IPS DF 4.7 (cell line): ENCODE results near the gene ACOT2.
"Not testable (repeated sequence)": the region's sequence is repeated elsewhere in the genome, so short reads cannot be mapped to it uniquely, and the experiment has no call there.

Experiments used
- DNase-seq: peaks from one replicate; pipeline ENCODE4 v3.0.0-alpha.2; 2013; ENCODE audit warnings: low spot score; ENCODE audit errors: extremely low read depth

ACOT2 gene

GRCh38 chr14:73567951-73568885, 795 bp upstream of the ACOT2 start:
- no peak for DNase-seq

GRCh38 chr14:73568886-73569184, 178 bp upstream of the ACOT2 start:
- DNase-seq: not testable (repeated sequence)

- not testable (repeated sequence) for DNase-seq
Measured at GRCh38 chr14:73570913-73571312, 1.9 kb downstream of the ACOT2 start.

- not testable (repeated sequence) for DNase-seq
Measured at GRCh38 chr14:73573034-73573433, 4.0 kb downstream of the ACOT2 start.

- not testable (repeated sequence) for DNase-seq
Measured at GRCh38 chr14:73573740-73574139, 4.7 kb downstream of the ACOT2 start.

GRCh38 chr14:73574251-73574650, 5.2 kb downstream of the ACOT2 start:
- DNase-seq: not testable (repeated sequence)

GRCh38 chr14:73576391-73576790, 7.4 kb downstream of the ACOT2 start:
- no peak for DNase-seq

GRCh38 chr14:73577214-73577613, 8.2 kb downstream of the ACOT2 start:
- not testable (repeated sequence) for DNase-seq

GRCh38 chr14:73582102-73582979, 13.3 kb downstream of the ACOT2 start:
- DNase-seq: not testable (repeated sequence)

- no peak for DNase-seq
Measured at GRCh38 chr14:73588695-73589094, 19.7 kb downstream of the ACOT2 start.

GRCh38 chr14:73589116-73589515, 20.1 kb downstream of the ACOT2 start:
- DNase-seq: no peak

- DNase-seq: not testable (repeated sequence)
Measured at GRCh38 chr14:73590673-73591004, 21.6 kb downstream of the ACOT2 start.

GRCh38 chr14:73591690-73592449, 22.9 kb downstream of the ACOT2 start, which contains the start of gene ACOT4:
Gene ACOT4, plus strand, starts transcription at chr14:73591873. Its CDS starts 87 bp downstream, at chr14:73591960.
- no peak for DNase-seq

- DNase-seq: no peak
Measured at GRCh38 chr14:73594491-73594890, 25.5 kb downstream of the ACOT2 start.

- DNase-seq: no peak
Measured at GRCh38 chr14:73599499-73599898, 30.5 kb downstream of the ACOT2 start.

GRCh38 chr14:73602994-73603393, 34.0 kb downstream of the ACOT2 start:
- no peak for DNase-seq

- DNase-seq: no peak
Measured at GRCh38 chr14:73606271-73606670, 37.3 kb downstream of the ACOT2 start.

GRCh38 chr14:73607241-73607640, 38.2 kb downstream of the ACOT2 start:
- DNase-seq: no peak

GRCh38 chr14:73610687-73611086, 41.7 kb downstream of the ACOT2 start:
- no peak for DNase-seq

- no peak for DNase-seq
Measured at GRCh38 chr14:73612339-73613045, 43.5 kb downstream of the ACOT2 start, which contains the start of gene ACOT6. Gene ACOT6, plus strand, starts transcription at chr14:73612517. Its CDS starts 55 bp downstream, at chr14:73612572.

- no peak for DNase-seq
Measured at GRCh38 chr14:73613046-73613383, 44.0 kb downstream of the ACOT2 start.
